ENCODE results near the gene BORCS5.

DNA sequence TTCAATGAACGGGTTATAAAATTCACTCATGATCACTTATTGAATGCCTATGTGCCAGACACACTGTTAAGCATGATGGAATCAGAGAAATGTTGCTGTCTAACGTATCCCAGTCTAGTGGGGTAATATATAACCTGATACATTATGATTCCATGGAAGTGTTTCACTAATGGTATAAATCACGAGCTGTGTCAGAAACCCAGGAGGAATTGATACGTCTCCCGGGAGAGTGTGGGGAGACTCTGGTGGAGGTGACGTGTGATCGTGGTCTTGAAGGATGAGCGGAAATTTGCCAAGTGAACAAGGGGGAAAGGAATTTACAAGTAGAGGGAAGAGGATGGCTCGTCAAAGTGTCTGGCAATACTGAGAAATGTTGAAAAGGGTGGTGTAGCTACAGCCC, 33.3 kb upstream of the BORCS5 start:
- no peak for TF ChIP-seq CTCF (IDR thresholded peaks at IDR 0.05)
- TF ChIP-seq POLR2AphosphoS5 (IDR thresholded peaks at IDR 0.05; ENCODE audit: low read depth, low read length): no peak

Measured in Panc1 (cell line).